ENCODE results near the gene HIVEP1. TPM values are rescaled to one million over a fixed set of nuclear protein-coding genes. Genes with fewer than 3 reads are reported as not detected.

Gene HIVEP1
- total and polyA plus RNA-seq, 2 donors from 2014 or later = 3.6 to 30.4 TPM

DNA sequence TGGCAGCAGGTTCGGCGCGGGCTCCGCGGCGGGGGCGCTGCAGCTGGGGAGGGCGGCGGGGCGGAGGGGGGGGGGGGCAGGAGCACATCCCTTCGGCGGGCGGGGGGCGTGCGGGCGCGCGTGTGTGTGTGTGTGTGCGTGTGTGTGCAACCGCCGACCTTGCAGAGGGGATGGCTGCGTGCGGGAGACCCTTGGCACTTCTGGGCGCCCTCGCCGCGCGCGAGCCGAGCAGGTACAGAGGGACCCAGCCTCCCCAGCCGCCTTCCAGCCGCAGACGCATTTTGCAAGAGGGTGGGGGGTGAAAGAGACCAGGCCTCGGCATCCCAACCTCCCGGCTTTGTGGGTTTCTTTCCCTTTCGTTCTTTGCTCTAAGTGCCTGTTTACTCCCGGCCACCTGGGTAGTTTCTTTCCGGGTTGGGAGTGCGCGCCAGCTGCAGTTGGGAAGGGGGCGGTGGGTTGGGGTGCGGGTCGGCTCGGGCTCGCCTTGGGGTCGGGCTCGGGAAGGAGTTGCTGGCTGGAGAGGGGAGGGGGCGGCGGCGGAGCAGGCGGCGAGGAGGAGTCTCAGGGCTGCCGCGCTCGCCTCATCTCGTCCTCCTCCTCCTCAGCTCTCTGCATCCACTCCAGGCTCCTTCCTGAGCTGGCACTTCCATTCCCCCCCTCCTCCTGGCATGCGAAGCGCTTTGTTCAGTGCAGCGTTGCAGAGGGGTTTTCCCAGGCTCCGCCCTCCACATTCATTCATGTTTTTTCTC lies 620 bp downstream of the HIVEP1 start:
- Histone ChIP-seq H3K27me3 (ENCODE audit: control insufficient read depth, insufficient read depth, low read length) (no peaks in the 10 kb centered on the region), H3K27ac (ENCODE audit: low read depth in 2 of 2, low read length in 2 of 2) (peak overlapping the region; percentile 83 to 84), H3K36me3 (ENCODE audit: control insufficient read depth in 2 of 3, insufficient read depth in 3 of 3, low read length in 3 of 3) (peaks cover 0 to 4% (median 2%) of the 10 kb centered on the region in 3 donors), H3K4me1 (ENCODE audit: control insufficient read depth in 2 of 3, insufficient read depth in 2 of 3, low read depth in 1 of 3, low read length in 3 of 3) (peaks cover 3 to 17% (median 16%) of the 10 kb centered on the region in 3 donors), H3K9ac (ENCODE audit: low read length in 3 of 3) (peak overlapping the region; percentile 69 to 94 (median 72)), H3K4me3 (ENCODE audit: low read length in 3 of 3) (peak overlapping the region; percentile 71 to 91 (median 80)), H3K9me3 (ENCODE audit: control insufficient read depth in 2 of 3, insufficient read depth in 1 of 3, low read length in 3 of 3) (no peaks in the 10 kb centered on the region)
- no peak for FAIRE-seq
- DNase-seq = peak; percentile 90 to 95 (median 93)
- intact Hi-C loops (cut with DNase I) = no loop called here
- TF ChIP-seq, protein P1, sequence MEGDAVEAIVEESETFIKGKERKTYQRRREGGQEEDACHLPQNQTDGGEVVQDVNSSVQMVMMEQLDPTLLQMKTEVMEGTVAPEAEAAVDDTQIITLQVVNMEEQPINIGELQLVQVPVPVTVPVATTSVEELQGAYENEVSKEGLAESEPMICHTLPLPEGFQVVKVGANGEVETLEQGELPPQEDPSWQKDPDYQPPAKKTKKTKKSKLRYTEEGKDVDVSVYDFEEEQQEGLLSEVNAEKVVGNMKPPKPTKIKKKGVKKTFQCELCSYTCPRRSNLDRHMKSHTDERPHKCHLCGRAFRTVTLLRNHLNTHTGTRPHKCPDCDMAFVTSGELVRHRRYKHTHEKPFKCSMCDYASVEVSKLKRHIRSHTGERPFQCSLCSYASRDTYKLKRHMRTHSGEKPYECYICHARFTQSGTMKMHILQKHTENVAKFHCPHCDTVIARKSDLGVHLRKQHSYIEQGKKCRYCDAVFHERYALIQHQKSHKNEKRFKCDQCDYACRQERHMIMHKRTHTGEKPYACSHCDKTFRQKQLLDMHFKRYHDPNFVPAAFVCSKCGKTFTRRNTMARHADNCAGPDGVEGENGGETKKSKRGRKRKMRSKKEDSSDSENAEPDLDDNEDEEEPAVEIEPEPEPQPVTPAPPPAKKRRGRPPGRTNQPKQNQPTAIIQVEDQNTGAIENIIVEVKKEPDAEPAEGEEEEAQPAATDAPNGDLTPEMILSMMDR (IDR thresholded peaks at IDR 0.05; ENCODE audit: borderline replicate concordance, extremely low read depth, insufficient read depth) = no peak

DNA sequence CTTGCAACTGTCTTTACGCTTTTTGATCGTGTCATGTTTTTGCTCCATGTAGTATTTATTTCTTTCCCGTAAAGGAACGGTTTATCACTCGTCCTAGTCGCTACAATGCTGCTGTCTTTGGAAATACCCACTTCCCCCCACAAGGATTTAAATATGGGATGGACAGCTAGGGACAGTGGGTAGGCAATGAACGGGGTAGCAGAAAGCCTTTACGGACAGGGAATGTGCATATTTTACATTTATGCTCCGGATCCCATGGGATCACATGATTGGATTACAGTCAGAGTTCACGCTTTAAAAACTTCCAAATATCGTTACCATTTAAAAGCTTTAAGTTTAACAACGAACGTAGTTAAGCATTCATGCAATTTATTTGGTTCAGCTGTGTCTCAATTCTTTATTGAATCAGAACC lies 1.2 kb downstream of the HIVEP1 start:
- Histone ChIP-seq H3K4me1 (ENCODE audit: control insufficient read depth in 2 of 3, insufficient read depth in 2 of 3, low read depth in 1 of 3, low read length in 3 of 3) (peaks cover 3 to 16% (median 13%) of the 10 kb centered on the region in 3 donors), H3K9ac (ENCODE audit: low read length in 3 of 3) (peak overlapping the region; percentile 8 to 94 (median 72)), H3K36me3 (ENCODE audit: control insufficient read depth in 2 of 3, insufficient read depth in 3 of 3, low read length in 3 of 3) (peaks cover 0 to 4% (median 2%) of the 10 kb centered on the region in 3 donors), H3K9me3 (ENCODE audit: control insufficient read depth in 2 of 3, insufficient read depth in 1 of 3, low read length in 3 of 3) (no peaks in the 10 kb centered on the region), H3K4me3 (ENCODE audit: low read length in 3 of 3) (peak overlapping the region; percentile 71 to 91 (median 80)), H3K27me3 (ENCODE audit: control insufficient read depth, insufficient read depth, low read length) (no peaks in the 10 kb centered on the region), H3K27ac (ENCODE audit: low read depth in 2 of 2, low read length in 2 of 2) (peak overlapping the region; percentile 83 to 84)
- intact Hi-C loops (cut with DNase I) = no loop called here
- TF ChIP-seq, protein P1 (IDR thresholded peaks at IDR 0.05; ENCODE audit: borderline replicate concordance, extremely low read depth, insufficient read depth) = no peak
- FAIRE-seq (no peak), DNase-seq (no peak)

DNA sequence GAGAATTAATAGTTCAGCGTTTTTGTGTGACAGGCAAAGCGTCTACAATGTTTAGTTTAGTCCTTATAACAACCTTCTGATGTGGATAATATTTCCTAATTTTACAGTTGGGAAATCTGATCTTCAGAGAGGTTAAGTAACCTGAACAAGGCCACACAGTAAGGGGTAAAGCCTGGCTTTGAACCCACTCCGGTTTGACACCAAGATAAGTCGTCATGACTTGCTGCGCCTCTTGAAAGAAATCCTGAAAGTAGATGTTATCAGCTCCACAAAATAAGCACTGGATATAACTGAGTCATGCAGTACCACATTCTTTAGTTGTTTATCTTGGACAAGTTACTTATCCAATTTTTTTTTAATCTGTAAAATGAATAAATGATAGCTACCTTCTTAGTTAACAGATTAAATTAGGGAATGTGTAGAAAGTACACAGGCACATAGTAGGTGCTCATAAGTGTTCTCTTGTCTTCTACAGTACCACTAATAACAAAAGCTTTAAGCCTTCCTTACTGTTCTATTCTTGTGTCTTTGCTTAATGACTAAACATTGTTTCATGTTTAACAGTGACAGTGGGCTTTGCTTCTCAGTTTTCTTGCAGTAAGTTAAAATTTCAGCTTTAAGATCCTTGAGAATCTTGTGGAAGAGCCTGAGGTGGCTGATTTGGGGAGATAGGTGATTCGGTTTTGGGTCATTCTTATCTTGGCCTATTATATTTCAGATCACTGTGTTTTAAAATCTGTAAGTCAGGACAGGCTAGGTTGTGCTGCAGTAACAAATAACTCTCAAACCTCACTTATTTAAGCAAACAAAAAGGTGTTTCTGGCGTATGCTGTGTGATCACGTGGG lies 2.1 kb downstream of the HIVEP1 start:
- no peak overlapping the region for H3K27ac ChIP-seq (ENCODE audit: low read depth in 2 of 2, low read length in 2 of 2)
- H3K9me3 ChIP-seq (ENCODE audit: control insufficient read depth in 2 of 3, insufficient read depth in 1 of 3, low read length in 3 of 3) = no peaks in the 10 kb centered on the region
- intact Hi-C loops (cut with DNase I) = no loop called here
- H3K4me1 ChIP-seq (ENCODE audit: control insufficient read depth in 2 of 3, insufficient read depth in 2 of 3, low read depth in 1 of 3, low read length in 3 of 3) = peaks cover 3 to 16% (median 13%) of the 10 kb centered on the region in 3 donors
- TF ChIP-seq, protein P1 (IDR thresholded peaks at IDR 0.05; ENCODE audit: borderline replicate concordance, extremely low read depth, insufficient read depth) = no peak
- FAIRE-seq (no peak), DNase-seq (peak in 1 of 5 donors; percentile 48)
- H3K36me3 ChIP-seq (ENCODE audit: control insufficient read depth in 2 of 3, insufficient read depth in 3 of 3, low read length in 3 of 3) = peaks cover 0 to 4% (median 2%) of the 10 kb centered on the region in 3 donors
- no peaks in the 10 kb centered on the region for H3K27me3 ChIP-seq (ENCODE audit: control insufficient read depth, insufficient read depth, low read length)
- H3K4me3 ChIP-seq (ENCODE audit: low read length in 3 of 3) = no peak overlapping the region
- H3K9ac ChIP-seq (ENCODE audit: low read length in 3 of 3) = peak overlapping the region in 1 of 3 donors; percentile 72
